KOPT-K1 (cell line): ENCODE data around the gene LARGE2.

Experiments used
- H3K27ac ChIP-seq: fragments of 200-600 bp; sonication (generic); 2 replicates; pipeline ENCODE4 v1.5.1; 2016; ENCODE audit warnings: antibody characterized with exemption, mild to moderate bottlenecking, low read depth, low read length; ENCODE audit not compliant: poor library complexity, severe bottlenecking
- H3K36me3 ChIP-seq: fragments of 200-600 bp; sonication (generic); 2 replicates; pipeline ENCODE4 v1.5.1; 2017; ENCODE audit warnings: antibody characterized with exemption, mild to moderate bottlenecking, low read length, moderate library complexity; ENCODE audit not compliant: insufficient read depth
- H3K9me3 ChIP-seq: fragments of 200-600 bp; sonication (generic); 2 replicates; pipeline ENCODE4 v1.5.1; 2017; ENCODE audit warnings: antibody characterized with exemption, low read length, mild to moderate bottlenecking; ENCODE audit not compliant: insufficient read depth, poor library complexity, severe bottlenecking

The LARGE2 gene

GRCh38 chr11:45941285-45941684 is 18.8 kb downstream of the LARGE2 start:
- Histone ChIP-seq H3K36me3 (peaks cover 33% of the 10 kb centered on the region), H3K9me3 (no peaks in the 10 kb centered on the region), H3K27ac (no peak overlapping the region)

DNA sequence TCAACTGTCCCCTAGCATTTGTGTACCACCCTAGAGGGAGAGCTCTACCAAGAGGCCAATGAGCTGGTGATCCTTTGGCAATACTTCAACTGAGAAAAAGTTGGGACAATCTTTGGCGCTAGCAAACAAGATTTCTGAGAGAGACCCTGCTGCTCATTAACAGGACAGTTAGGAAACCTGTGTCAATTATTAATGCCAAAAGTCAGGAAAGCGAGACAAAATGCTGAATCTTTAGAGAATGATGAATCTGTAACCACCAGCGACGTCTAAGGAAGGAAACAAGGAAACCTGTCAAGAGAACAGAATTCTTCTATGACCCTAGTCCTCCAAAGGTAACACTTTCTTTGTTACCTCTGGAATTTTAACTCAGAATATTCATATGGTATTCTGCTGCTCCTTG is 19.9 kb downstream of the LARGE2 start:
- H3K36me3 ChIP-seq: peaks cover 33% of the 10 kb centered on the region
- H3K9me3 ChIP-seq: no peaks in the 10 kb centered on the region
- H3K27ac ChIP-seq: no peak overlapping the region

DNA sequence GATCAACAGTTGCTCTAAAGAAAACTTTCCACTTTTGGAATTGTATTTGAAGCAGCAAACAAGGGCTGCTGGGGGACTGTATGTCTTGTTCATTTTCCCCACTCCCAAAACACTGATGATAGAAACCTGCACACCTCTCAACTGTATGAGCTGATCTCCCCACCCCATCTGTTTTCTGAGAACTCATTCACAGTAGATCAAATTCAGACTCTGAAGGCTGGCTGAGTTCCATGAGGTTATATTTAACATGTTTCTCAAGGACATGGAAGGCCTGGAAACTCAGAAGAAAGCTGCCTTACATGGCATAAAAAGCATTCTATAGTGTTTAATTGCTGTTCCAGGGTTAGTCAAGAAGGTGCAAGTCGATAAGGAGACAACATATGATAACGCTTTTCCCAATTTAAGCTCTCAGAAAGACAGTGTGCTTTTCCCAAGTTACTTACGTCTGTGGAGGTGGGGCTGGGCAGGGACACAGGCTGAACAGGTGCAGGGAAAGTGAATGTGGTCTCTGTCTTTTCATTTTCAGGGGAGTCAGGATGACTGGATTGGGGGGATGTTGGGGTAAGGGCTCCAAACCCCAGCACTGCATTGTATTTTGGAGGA is 23.0 kb downstream of the LARGE2 start:
- peaks cover 51% of the 10 kb centered on the region for H3K36me3 ChIP-seq
- H3K27ac ChIP-seq: no peak overlapping the region
- no peaks in the 10 kb centered on the region for H3K9me3 ChIP-seq

- no peak overlapping the region for H3K27ac ChIP-seq
- H3K36me3 ChIP-seq: peaks cover 57% of the 10 kb centered on the region
- H3K9me3 ChIP-seq: no peaks in the 10 kb centered on the region
Observed at GRCh38 chr11:45947885-45948284, 25.4 kb downstream of the LARGE2 start.

DNA sequence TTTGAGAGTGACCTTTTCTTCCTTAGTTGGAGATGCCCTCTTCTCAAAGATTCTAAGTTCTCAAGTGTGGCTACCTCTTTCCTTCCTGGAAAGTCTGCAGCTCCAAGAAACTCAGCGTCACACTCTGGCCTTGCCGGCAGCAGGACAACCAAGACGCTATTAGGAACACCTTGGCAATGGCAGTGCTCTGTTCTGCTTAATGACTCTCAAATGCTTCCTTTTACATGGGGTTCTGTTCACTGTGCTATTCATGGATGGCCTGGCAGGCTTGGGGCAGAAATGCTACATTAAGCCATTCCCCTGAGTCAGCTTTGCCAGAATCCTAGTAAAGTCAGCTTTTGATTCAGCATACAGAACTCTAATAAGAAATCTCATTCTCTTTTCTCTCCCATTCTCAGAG is 25.9 kb downstream of the LARGE2 start:
- H3K36me3 ChIP-seq: peaks cover 62% of the 10 kb centered on the region
- H3K27ac ChIP-seq: no peak overlapping the region
- no peaks in the 10 kb centered on the region for H3K9me3 ChIP-seq

- no peaks in the 10 kb centered on the region for H3K9me3 ChIP-seq
- H3K36me3 ChIP-seq: peaks cover 60% of the 10 kb centered on the region
Observed at GRCh38 chr11:45949992-45950407, 27.5 kb downstream of the LARGE2 start.

GRCh38 chr11:45959851-45960250 is 37.4 kb downstream of the LARGE2 start:
- peaks cover 5% of the 10 kb centered on the region for H3K36me3 ChIP-seq
- H3K9me3 ChIP-seq: no peaks in the 10 kb centered on the region

More at GRCh38 chr11:45949992-45950407, 27.5 kb downstream of the LARGE2 start:
- H3K27ac ChIP-seq: no peak overlapping the region

DNA sequence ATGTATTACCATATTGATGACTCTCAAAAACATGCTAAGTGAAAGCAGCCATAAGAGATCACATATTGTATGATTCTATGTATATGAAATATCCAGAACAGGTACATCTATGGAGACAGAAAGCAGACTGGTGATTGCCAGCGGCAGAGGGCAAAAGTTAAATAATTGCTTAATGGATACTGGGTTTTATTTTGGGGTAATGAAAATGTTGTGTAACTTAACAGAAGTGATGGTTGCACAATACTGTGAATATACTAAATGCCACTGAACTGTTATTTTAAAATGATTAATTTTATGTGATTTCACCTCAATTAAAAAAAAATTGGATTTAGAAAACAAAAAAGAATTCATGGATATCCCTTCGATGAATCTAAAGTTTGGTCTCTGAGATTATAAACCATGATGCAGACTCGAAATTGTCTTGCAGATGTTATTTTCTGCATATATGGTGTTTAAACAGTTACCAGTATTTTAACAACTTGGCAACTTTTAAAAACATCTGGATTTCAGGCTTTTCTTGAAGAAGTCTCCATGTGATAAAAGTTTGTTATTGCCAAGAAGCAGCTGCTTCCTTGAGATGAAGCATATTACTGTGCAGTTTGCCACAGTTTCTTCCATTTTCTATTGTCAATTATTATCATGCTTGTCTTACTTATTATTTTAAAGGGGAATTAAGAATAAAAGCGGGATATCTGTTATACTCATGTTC is 38.1 kb downstream of the LARGE2 start:
- no peaks in the 10 kb centered on the region for H3K9me3 ChIP-seq
- H3K27ac ChIP-seq: no peak overlapping the region
- H3K36me3 ChIP-seq: peaks cover 10% of the 10 kb centered on the region

More at GRCh38 chr11:45959851-45960250, 37.4 kb downstream of the LARGE2 start:
- H3K27ac ChIP-seq: no peak overlapping the region

GRCh38 chr11:45961751-45962240 is 39.3 kb downstream of the LARGE2 start:
- peaks cover 15% of the 10 kb centered on the region for H3K36me3 ChIP-seq
- no peaks in the 10 kb centered on the region for H3K9me3 ChIP-seq
- no peak overlapping the region for H3K27ac ChIP-seq

DNA sequence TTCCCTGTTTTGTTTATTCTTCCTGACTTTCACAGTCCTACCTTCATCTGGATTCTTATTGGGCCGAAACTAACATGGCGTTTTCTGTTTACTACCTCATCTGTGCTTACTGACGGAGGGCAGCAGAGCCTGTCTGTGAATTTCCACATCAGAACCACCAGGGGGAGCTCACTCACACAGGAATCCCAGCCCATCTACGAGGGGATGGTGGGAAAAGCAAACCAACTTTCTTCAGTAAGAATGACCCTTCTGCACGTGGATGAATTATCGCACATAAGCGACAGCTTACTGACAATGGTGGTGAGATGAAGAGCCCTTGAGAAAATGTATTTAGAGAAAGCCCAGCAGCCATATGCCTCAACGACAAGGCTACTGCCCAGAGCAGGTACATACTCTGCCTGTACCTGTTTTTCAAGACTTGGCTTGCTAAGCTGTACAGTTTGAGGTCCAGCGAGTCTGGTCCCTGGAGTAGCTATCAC is 42.5 kb downstream of the LARGE2 start:
- H3K27ac ChIP-seq: no peak overlapping the region

GRCh38 chr11:45967506-45967905 is 45.0 kb downstream of the LARGE2 start:
- no peaks in the 10 kb centered on the region for H3K9me3 ChIP-seq
- no peak overlapping the region for H3K27ac ChIP-seq
- peaks cover 56% of the 10 kb centered on the region for H3K36me3 ChIP-seq

More for the DNA sequence above, 42.5 kb downstream of the LARGE2 start:
- H3K36me3 ChIP-seq: peaks cover 41% of the 10 kb centered on the region
- no peaks in the 10 kb centered on the region for H3K9me3 ChIP-seq

DNA sequence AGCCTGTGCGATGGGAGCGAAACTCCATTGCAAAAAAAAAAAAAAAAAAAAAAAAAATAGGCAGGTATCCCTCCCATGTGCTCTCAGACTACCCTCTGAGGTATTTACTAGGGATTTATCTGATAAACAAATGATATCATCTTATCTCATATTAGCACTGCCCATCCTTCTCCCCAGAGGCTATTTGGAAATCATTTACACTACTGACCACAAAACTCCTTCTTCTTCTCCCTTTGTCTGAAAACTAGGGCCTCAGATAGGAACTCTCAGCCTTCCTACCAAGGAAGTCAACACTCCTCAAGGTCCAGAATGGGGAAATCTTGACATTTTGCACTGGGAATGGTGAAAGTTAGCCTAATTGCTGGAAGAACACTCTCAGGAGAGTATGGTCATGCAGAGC is 46.4 kb downstream of the LARGE2 start:
- H3K36me3 ChIP-seq: peaks cover 56% of the 10 kb centered on the region
- no peaks in the 10 kb centered on the region for H3K9me3 ChIP-seq
- H3K27ac ChIP-seq: no peak overlapping the region

DNA sequence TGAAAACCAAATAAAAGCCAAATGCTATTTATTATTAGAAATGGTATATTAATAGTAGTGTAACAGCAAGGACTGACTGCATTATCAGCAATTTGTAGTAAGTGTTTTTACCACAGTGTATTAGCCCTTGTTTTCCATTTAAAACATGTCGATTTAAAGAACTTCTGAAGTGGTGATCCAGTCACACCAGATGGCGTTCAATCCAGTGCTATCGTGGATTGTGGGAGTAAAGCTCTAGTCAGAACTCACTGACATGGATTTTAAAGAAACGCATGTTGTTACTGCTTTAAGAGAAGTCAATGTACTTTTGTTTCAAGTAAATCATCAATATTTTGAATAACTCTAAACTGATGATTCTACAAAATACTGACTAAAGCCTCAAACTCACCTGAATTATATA is 51.1 kb downstream of the LARGE2 start:
- Histone ChIP-seq H3K9me3 (no peaks in the 10 kb centered on the region), H3K27ac (no peak overlapping the region), H3K36me3 (peaks cover 35% of the 10 kb centered on the region)

- Histone ChIP-seq H3K27ac (no peak overlapping the region), H3K9me3 (no peaks in the 10 kb centered on the region), H3K36me3 (peaks cover 34% of the 10 kb centered on the region)
Observed at GRCh38 chr11:45974806-45975205, 52.4 kb downstream of the LARGE2 start.
